ENCODE measurements around the gene MARCO.
"Not testable (repeated sequence)": the region's sequence is repeated elsewhere in the genome, so short reads cannot be mapped to it uniquely, and the experiment has no call there.

The MARCO gene

GRCh38 chr2:118978064-118978463 is 36.1 kb downstream of the MARCO start:
- DNase-seq, result no peak

GRCh38 chr2:118979152-118979861 is 37.3 kb downstream of the MARCO start:
- DNase-seq, result no peak

GRCh38 chr2:118980022-118980421 is 38.0 kb downstream of the MARCO start:
- DNase-seq, result no peak

- DNase-seq, result no peak
Observed at GRCh38 chr2:118980573-118980972, 38.6 kb downstream of the MARCO start.

- DNase-seq, result no peak
Observed at GRCh38 chr2:118981632-118982031, 39.6 kb downstream of the MARCO start.

GRCh38 chr2:118982039-118982438 is 40.0 kb downstream of the MARCO start:
- no peak for DNase-seq

- DNase-seq, result no peak
Observed at GRCh38 chr2:118983133-118983532, 41.1 kb downstream of the MARCO start.

GRCh38 chr2:118983915-118984314 is 41.9 kb downstream of the MARCO start:
- DNase-seq, result no peak

GRCh38 chr2:118986738-118987137 is 44.7 kb downstream of the MARCO start:
- DNase-seq, result no peak

- DNase-seq, result no peak
Observed at GRCh38 chr2:118987886-118988285, 45.9 kb downstream of the MARCO start.

GRCh38 chr2:118988706-118989105 is 46.7 kb downstream of the MARCO start:
- DNase-seq, result no peak

GRCh38 chr2:118989481-118989880 is 47.5 kb downstream of the MARCO start:
- no peak for DNase-seq

GRCh38 chr2:118990757-118991545 is 49.0 kb downstream of the MARCO start:
- DNase-seq, result no peak

- no peak for DNase-seq
Observed at GRCh38 chr2:118991554-118991953, 49.6 kb downstream of the MARCO start.

- no peak for DNase-seq
Observed at GRCh38 chr2:118992740-118993391, 50.9 kb downstream of the MARCO start.

- DNase-seq, result no peak
Observed at GRCh38 chr2:118993392-118993752, 51.4 kb downstream of the MARCO start.

GRCh38 chr2:118994172-118994700 is 52.2 kb downstream of the MARCO start:
- DNase-seq, result no peak

GRCh38 chr2:118994778-118995177 is 52.8 kb downstream of the MARCO start:
- DNase-seq, result no peak

- DNase-seq, result not testable (repeated sequence)
Observed at GRCh38 chr2:119003856-119004255, 61.9 kb downstream of the MARCO start.

- DNase-seq, result no peak
Observed at GRCh38 chr2:119004602-119005001, 62.6 kb downstream of the MARCO start.

GRCh38 chr2:119005051-119005450 is 63.1 kb downstream of the MARCO start:
- DNase-seq, result no peak

GRCh38 chr2:119005555-119005954 is 63.6 kb downstream of the MARCO start:
- no peak for DNase-seq

GRCh38 chr2:119006441-119006840 is 64.4 kb downstream of the MARCO start:
- DNase-seq, result no peak

GRCh38 chr2:119008108-119008507 is 66.1 kb downstream of the MARCO start:
- no peak for DNase-seq

All from cortex of kidney (tissue), 1 donor.